Fibroblast of lung (primary cell): ENCODE results near the gene FEZF1.

ENCODE experiments used
- CTCF ChIP-seq, 2 donors: IDR thresholded peaks in 1 of 2; conservative IDR thresholded peaks in 1 of 2; 1 replicate in 1 of 2; 2 replicates in 1 of 2; pipeline ENCODE4 v1.5.1; 2011 to 2012; ENCODE audit warnings: low read length in 2 of 2, control low read depth in 1 of 2, inconsistent platforms in 1 of 2, low read depth in 1 of 2, mild to moderate bottlenecking in 1 of 2
- EZH2 ChIP-seq: IDR thresholded peaks from 2 replicates; pipeline ENCODE4 v1.5.1; 2012; ENCODE audit warnings: low read length, control low read depth, mild to moderate bottlenecking; ENCODE audit errors: missing control alignments

DNA sequence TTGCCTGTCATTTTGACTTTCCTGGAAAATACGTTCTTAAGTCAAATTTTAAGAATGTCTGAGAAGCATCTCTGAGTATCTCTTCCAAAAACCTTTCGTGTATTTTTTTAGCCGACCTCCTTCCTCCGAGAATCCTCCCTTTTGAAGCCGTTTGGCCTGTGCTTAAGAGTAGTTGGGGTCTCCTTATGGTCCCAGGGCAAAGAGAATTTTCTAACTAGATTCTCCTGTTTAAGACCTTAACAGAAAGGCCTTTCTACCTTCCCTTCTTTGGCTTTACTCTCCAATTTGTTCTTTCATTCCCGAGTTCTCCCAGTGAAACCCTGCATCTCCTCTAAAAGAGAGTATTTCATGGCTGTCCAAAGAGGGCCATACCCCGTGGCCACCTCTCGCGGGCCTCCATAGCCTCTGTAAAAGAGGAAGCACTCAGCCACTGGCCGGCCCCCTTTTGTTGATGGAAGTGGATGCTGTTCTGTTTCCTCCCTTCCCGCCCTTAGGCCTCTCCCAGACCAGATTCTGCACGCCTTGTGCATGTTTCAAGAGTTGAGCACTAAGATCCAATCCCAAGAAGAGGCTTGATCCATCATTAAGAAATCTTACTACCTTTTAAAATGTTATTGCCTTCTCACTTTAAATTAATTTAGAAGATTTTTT, 6.6 kb upstream of the FEZF1 start:
- TF ChIP-seq CTCF (conservative IDR thresholded peaks at IDR 0.05 in 1 of 2, IDR thresholded peaks at IDR 0.05 in 1 of 2; ENCODE audit: low read depth in 1 of 2, low read length in 2 of 2) = no peak
- no peak for TF ChIP-seq EZH2
